Measurements from ENCODE around the gene KCNQ1.

KCNQ1 gene

GRCh38 chr11:2760196-2760871 is 315.5 kb downstream of the KCNQ1 start:
- no peak for TF ChIP-seq CTCF (IDR thresholded peaks at IDR 0.05; ENCODE audit: poor library complexity, severe bottlenecking)
- no peak for DNase-seq (ENCODE audit: low spot score)

GRCh38 chr11:2761131-2762030 is 316.6 kb downstream of the KCNQ1 start:
- TF ChIP-seq CTCF (IDR thresholded peaks at IDR 0.05; ENCODE audit: poor library complexity, severe bottlenecking): no peak
- Histone ChIP-seq H3K4me1 (ENCODE audit: insufficient read depth, poor library complexity, severe bottlenecking) (no peaks in the 10 kb centered on the region), H3K4me3 (ENCODE audit: severe bottlenecking) (no peak overlapping the region), H3K27ac (ENCODE audit: poor library complexity, severe bottlenecking) (no peak overlapping the region), H3K9me3 (ENCODE audit: severe bottlenecking) (no peaks in the 10 kb centered on the region), H3K36me3 (ENCODE audit: low read depth) (no peaks in the 10 kb centered on the region), H3K27me3 (ENCODE audit: insufficient read depth, poor library complexity, severe bottlenecking) (no peaks in the 10 kb centered on the region)
- no peak for DNase-seq (ENCODE audit: low spot score)
- ATAC-seq (ENCODE audit: low read depth): no peak

More at GRCh38 chr11:2760196-2760871, 315.5 kb downstream of the KCNQ1 start:
- no peak overlapping the region for H3K4me3 ChIP-seq (ENCODE audit: severe bottlenecking)
- no peaks in the 10 kb centered on the region for H3K36me3 ChIP-seq (ENCODE audit: low read depth)
- H3K9me3 ChIP-seq (ENCODE audit: severe bottlenecking): no peaks in the 10 kb centered on the region
- H3K4me1 ChIP-seq (ENCODE audit: insufficient read depth, poor library complexity, severe bottlenecking): no peaks in the 10 kb centered on the region
- H3K27me3 ChIP-seq (ENCODE audit: insufficient read depth, poor library complexity, severe bottlenecking): no peaks in the 10 kb centered on the region
- no peak overlapping the region for H3K27ac ChIP-seq (ENCODE audit: poor library complexity, severe bottlenecking)
- ATAC-seq (ENCODE audit: low read depth): no peak

- Histone ChIP-seq H3K4me1 (ENCODE audit: insufficient read depth, poor library complexity, severe bottlenecking) (no peaks in the 10 kb centered on the region), H3K27ac (ENCODE audit: poor library complexity, severe bottlenecking) (no peak overlapping the region), H3K9me3 (ENCODE audit: severe bottlenecking) (no peaks in the 10 kb centered on the region), H3K27me3 (ENCODE audit: insufficient read depth, poor library complexity, severe bottlenecking) (no peaks in the 10 kb centered on the region), H3K36me3 (ENCODE audit: low read depth) (no peaks in the 10 kb centered on the region), H3K4me3 (ENCODE audit: severe bottlenecking) (no peak overlapping the region)
- no peak for DNase-seq (ENCODE audit: low spot score)
- ATAC-seq (ENCODE audit: low read depth): no peak
- TF ChIP-seq CTCF (IDR thresholded peaks at IDR 0.05; ENCODE audit: poor library complexity, severe bottlenecking): no peak
Observed at GRCh38 chr11:2762031-2762380, 317.2 kb downstream of the KCNQ1 start.

- no peaks in the 10 kb centered on the region for H3K9me3 ChIP-seq (ENCODE audit: severe bottlenecking)
- H3K27me3 ChIP-seq (ENCODE audit: insufficient read depth, poor library complexity, severe bottlenecking): no peaks in the 10 kb centered on the region
- no peak overlapping the region for H3K27ac ChIP-seq (ENCODE audit: poor library complexity, severe bottlenecking)
- no peaks in the 10 kb centered on the region for H3K36me3 ChIP-seq (ENCODE audit: low read depth)
- DNase-seq (ENCODE audit: low spot score): no peak
- H3K4me1 ChIP-seq (ENCODE audit: insufficient read depth, poor library complexity, severe bottlenecking): no peaks in the 10 kb centered on the region
- ATAC-seq (ENCODE audit: low read depth): no peak
- TF ChIP-seq CTCF (IDR thresholded peaks at IDR 0.05; ENCODE audit: poor library complexity, severe bottlenecking): no peak
- no peak overlapping the region for H3K4me3 ChIP-seq (ENCODE audit: severe bottlenecking)
Observed at GRCh38 chr11:2762451-2762850, 317.6 kb downstream of the KCNQ1 start.
